NCI-H524 (cell line): ENCODE data around the gene FAM98A.

Experiments
- DNase-seq, 2 experiments: peaks; one replicate each; lab custom pipeline; 2025; lab: John Stamatoyannopoulos, UW

Gene FAM98A

DNA sequence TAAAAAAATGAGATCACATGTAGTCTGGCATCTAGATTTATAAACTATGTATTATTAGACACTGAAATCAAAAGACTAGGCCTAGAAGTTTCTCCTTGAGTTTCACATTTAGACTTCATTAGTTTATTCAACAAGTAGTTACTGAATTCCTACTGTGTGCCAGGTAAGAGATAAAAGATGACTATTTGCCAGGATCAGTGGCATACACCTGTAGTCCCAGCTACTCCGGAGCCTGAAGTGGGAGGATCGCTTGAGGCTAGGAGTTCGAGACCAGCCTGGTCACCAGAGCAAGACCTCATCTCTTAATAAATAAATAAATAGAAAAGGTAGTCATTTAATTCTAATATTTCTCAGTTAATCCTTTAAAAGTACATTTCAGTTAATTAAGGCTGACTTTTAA, 2.1 kb downstream of the FAM98A start:
- no peak for DNase-seq

DNA sequence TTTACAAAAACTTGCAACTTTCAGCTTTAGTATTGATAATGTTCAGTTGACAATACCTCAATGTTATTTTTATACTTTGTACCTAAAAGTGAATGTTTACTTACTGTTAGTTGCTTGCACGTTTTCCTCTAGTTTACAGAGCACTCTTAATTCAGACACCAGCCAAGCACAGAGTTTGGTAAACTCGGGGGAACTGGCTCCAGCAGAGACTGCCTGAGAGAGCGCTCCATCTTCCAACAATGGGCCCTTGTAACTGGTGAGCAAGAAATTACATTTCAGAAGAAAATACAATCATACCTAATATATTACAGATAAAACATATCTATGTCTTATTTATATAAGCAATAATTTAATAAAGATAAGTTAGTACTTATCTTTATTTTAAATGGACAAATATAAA, 3.7 kb downstream of the FAM98A start:
- no peak for DNase-seq

DNA sequence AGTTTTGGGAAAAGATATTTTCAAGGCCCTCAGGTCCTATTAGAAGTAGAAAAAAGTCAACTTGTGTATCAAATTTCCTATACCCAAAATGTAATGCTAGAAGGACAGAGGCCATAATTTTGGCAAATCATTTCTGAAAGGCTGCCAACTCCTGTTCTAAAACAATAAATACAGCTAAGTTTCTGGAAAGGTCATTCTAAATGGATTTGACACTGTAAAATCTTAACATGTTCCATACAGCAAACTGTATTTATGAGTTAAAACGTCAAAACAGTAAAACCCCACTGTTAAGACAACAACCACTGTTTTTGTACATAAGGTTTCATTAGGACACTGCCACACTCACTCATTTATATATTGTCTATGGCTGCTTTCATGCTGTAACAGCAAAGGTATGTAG, 9.7 kb downstream of the FAM98A start:
- DNase-seq: no peak

DNA sequence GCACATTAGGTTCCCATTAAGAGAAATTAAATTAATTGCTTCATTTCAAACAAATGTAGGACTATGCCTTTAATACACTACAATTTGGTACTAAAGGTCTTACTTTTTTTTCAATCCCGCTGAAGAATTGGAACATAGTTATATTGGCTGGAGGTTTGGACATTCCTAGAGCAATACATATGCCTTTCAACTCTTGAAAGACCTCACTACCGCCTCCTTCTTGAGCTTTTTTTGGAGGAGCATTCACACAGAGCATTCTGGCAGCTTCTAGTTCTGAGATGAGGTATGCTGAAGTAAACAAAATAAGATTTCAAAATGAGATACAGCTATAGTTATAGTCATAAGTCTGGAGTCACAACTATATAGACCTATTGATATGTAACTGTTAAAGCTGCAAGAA, 10.9 kb downstream of the FAM98A start:
- DNase-seq: no peak

GRCh38 chr2:33586766-33587165, 12.3 kb downstream of the FAM98A start:
- DNase-seq: no peak

DNA sequence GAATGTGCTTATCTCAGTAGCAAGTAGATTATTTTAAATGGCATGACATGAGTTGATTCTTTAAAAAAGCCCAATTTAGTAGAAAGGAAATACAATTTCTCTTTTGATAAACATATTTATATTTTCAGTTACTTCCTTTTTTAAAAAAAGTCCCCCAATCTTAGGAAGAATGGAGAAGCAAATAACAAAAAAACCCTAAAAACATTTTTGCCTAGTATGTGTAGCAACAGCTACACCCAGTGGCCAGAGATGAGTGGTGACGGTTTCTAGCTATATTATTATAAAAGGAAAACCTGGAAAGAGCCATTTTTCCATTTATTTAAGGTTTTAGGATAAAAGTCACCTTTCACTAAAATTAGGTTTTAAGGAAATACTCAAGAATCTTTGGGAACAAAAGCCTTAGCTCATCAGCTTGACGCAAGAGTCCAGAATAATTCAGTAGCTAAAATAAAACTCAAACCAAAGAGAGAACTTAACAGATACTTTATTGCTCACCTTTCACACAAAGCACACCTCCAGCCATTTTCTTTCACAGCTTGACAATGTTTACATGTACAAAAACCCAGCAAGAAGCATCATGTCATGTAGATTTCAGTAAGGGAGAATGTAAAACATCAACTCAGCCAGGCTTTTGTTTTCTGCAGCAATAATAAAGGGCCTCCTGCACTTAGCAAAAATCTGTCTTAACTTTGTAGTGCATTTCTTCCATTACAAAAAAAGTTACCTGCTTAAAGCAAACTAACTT, 15.7 kb downstream of the FAM98A start:
- DNase-seq: peak in 1 of 2 experiments; percentile 29

GRCh38 chr2:33581872-33582271, 17.2 kb downstream of the FAM98A start:
- no peak for DNase-seq

DNA sequence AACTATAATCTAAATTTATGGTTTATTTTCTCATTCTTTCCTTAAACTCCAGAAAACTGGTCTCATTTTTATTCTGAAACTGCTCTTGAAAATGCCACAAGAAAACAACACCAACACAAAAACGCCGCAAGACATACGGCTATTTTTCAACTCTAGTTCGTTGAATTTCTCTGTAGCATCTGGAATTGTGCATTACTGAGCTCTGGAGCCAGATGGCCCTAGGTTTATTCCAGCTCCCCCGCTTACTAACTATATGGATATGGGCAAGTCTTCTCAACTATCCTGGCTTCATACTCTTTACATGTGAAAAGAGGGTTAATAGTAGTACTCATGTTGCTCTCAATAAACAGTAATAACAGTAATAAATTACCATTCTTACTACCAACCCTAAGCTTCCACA, 19.9 kb downstream of the FAM98A start:
- peak in 1 of 2 experiments; percentile 56 for DNase-seq

DNA sequence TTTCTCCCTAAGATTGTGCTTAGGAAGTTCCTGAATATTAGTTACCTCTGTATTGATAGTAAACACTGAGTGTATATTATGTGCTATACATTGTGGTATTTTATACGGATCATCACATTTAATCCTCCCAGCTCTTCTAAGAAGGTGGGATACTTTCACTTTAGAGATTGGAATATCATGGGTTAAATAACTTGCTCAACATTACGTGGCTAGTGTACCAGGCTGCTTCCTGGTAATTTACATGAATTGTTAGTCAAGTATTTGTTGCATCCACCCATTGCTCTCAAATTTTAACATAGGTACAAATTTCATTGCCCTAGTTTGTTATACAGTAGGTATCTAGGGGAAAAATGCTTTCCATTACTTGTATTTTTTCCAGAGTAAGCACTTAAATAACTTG, 21.4 kb downstream of the FAM98A start:
- DNase-seq: no peak

DNA sequence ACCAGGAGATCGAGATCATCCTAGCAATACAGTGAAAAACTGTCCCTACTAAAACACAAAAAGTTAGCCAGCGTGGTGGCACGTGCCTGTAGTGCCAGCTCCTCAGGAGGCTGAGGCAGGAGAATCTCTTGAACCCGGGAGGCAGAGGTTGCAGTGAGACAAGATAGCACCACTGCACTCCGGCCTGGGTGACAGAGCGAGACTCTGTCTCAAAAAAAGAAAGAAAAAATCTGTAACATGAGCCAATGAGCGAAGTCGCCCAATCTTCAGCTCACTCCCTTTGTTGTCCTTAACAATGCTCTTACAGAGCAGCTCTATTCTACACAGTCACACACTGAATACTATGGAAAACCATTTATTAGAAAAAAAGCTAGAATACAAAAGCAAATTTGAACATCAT, 22.0 kb downstream of the FAM98A start:
- no peak for DNase-seq

GRCh38 chr2:33573657-33574056, 25.4 kb downstream of the FAM98A start:
- DNase-seq: no peak

DNA sequence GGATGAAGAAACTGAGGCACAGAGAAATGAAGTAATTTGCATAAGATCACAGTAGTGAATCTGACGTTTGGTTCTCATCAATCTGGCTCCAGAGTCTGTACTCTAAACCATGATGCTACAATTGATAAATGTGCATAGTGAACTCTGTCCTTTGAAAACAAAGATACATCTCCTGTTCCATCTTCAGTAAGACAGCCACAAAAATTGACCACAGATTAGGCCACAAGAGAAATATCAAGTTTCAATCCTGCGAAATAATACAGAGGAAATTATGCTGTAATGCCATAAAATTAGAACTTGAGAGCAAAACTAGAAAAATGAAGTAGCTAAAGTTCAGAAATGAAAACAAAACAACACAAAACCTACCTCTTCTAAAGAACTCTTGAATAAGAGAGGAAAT, 28.4 kb downstream of the FAM98A start:
- no peak for DNase-seq

- DNase-seq: no peak
Observed at GRCh38 chr2:33561872-33562271, 37.2 kb downstream of the FAM98A start.

DNA sequence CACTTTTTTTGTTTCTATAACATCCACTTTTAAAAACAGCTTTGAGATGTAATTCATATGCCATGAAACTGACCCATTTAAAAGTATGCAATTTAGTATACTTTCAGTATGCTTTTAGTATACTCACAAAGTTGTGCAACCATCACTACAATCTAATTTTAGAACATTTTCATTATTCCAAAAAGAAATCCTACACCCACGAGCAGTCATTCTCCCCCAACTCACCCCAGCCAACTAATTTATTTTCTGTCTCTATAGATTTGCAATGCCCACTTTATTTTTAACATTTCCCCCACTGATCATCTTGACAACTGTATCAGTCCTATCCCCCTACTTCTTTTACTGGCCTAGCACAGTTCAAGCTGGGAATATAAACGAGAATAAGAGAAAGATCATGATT, 39.1 kb downstream of the FAM98A start:
- DNase-seq: no peak

DNA sequence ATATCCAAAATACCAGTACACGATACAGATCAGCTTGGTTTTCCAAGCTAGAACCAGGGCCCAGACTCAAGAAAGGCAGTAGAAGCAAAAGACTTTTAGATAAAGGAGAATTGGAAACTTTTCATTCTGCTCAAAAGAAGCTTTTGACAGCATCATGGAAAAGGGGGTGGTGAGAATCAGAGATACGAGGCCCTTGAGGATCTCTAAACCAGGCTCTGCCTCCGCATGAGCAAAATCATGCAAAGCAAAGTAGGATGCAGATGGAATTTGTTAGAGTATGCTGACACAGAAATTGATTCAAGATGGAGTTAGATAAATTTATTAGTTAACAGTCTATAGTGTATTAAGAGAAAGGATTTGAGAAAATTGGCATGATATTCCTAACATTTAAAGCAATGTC, 39.8 kb downstream of the FAM98A start:
- no peak for DNase-seq

- no peak for DNase-seq
Observed at GRCh38 chr2:33555681-33556080, 43.4 kb downstream of the FAM98A start.

DNA sequence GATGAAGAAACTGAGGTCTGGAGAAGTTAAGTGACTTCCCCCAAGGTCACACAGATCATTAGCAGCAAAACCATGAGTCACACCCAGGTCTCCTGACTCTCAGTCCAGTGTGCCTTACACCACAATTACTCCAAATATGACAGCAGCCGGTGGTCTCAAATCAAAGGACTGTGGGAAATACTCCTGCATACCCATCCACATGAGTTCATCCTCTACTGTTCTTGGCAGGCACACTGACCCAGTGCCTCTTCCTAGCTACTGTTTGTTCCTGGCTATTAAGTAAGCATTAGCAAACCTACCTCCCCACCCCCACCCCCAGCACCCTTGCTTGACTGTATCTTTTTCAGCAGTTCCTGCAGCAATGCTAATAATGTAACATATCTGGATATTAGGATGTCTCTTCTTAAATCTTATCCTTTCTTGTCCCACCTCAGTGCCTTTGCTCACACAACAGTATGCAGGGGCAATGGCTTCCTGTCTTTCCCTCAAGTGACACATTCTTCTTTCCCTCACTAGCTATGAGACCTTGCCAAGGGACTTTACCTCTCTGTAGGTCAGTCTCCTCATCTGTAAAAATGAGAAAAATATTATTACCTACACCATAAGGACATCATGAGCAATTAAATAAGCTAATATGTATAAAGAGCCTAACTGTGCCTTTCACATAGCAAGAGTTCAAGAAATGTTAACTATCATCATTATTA, 46.2 kb downstream of the FAM98A start:
- no peak for DNase-seq

GRCh38 chr2:33550206-33550605, 48.9 kb downstream of the FAM98A start:
- DNase-seq: no peak

- DNase-seq: no peak
Observed at GRCh38 chr2:33541243-33541642, 57.9 kb downstream of the FAM98A start.

DNA sequence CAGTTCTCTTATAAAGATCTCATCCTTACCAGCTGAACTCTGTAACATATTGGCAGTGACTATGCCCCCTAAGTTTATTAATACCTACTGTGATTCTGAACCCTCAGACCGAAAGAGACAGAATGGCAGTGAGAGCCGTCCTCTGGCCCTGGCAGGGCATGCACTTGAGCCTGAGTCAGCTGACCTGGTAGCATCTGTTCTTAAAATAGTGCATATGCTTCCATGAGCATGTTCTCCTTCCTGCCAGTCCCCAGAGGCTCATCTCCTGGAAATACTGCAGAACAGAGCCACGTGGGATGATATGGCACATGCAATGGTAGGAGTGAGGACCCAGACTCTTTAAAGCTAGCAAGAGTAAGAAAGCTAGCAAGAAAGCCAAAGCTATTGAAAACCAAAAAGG, 63.7 kb downstream of the FAM98A start:
- peak; percentile 83 to 94 for DNase-seq
